ENCODE measurements around the gene TFPI2.

TFPI2 gene

GRCh38 chr7:93855797-93856196, 34.8 kb downstream of the TFPI2 start:
- DNase-seq (ENCODE audit: low read depth) = no peak

- DNase-seq (ENCODE audit: low read depth) = no peak
These were observed 36.1 kb downstream of the TFPI2 start for GRCh38 chr7:93854480-93854879.

- no peak for DNase-seq (ENCODE audit: low read depth)
These were observed 39.0 kb downstream of the TFPI2 start for GRCh38 chr7:93851536-93851935.

- no peak for DNase-seq (ENCODE audit: low read depth)
These were observed 47.3 kb downstream of the TFPI2 start for GRCh38 chr7:93843260-93843659.

- DNase-seq (ENCODE audit: low read depth) = no peak
These were observed 51.6 kb downstream of the TFPI2 start for GRCh38 chr7:93838966-93839365.

GRCh38 chr7:93837245-93837644, 53.3 kb downstream of the TFPI2 start:
- DNase-seq (ENCODE audit: low read depth) = no peak

GRCh38 chr7:93836116-93836515, 54.4 kb downstream of the TFPI2 start:
- DNase-seq (ENCODE audit: low read depth) = no peak

- no peak for DNase-seq (ENCODE audit: low read depth)
These were observed 54.9 kb downstream of the TFPI2 start for GRCh38 chr7:93835702-93836101.
